Epidermal melanocyte (primary cell): ENCODE results near the gene PITRM1.
"Not testable (repeated sequence)": the region's sequence is repeated elsewhere in the genome, so short reads cannot be mapped to it uniquely, and the experiment has no call there.

Experiments
- DNase-seq: peaks from one replicate; pipeline ENCODE4 v3.0.0; 2011; ENCODE audit warnings: low spot score; ENCODE audit not compliant: insufficient read length

Gene PITRM1

GRCh38 chr10:3172446-3173170, at the start of gene PITRM1:
Gene PITRM1 (minus strand): TSS chr10:3172782. CDS start chr10:3172772, 10 bp downstream.
- DNase-seq, result peak; percentile 84

DNA sequence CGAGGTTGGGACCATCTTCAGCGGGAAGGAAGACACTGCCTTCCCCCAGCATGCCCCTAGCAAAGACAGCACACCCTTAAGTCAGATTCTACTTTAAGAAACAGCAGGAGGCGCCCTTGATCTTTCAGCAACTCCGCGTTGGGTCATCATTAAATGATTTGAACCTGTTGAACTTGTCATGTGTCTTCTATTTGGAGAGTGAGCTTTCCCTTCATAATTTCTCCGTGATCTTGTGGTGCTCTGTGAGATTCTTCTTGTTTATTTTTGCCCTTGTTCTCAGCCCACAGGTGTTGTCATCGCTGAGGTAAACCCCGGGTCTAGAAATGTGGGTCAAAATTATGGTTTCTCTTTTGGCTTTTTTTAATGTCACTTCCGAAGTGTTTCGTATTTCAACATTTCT, 49.5 kb upstream of the PITRM1 start:
- DNase-seq, result no peak

GRCh38 chr10:3221601-3222000, 49.0 kb upstream of the PITRM1 start:
- not testable (repeated sequence) for DNase-seq

GRCh38 chr10:3220853-3221252, 48.3 kb upstream of the PITRM1 start:
- DNase-seq, result no peak

DNA sequence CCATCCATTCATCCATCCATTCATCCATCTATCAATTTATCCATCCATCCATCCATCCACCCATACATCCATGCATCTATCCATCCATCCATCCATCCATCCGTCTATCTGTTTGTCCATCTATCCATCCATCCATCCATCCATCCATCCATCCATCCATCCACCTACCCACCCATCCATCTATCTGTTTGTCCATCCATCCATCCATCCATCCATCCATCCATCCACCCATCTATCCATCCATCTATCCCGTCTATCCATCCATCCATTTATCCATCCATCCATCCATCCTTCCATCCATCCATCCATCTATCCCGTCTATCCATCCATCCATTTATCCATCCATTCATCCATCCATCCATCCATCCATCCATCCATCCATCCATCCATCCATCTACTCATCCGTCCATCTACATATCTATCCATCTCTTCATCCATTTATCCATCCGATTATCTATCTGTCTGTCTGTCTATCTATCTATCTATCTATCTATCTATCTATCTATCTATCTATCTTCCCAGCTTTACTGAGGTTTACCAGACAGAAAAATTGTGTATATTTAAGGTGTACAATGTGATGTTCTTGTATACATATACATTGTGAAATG, 46.5 kb upstream of the PITRM1 start:
- DNase-seq, result not testable (repeated sequence)

GRCh38 chr10:3217853-3218252, 45.3 kb upstream of the PITRM1 start:
- DNase-seq, result no peak

DNA sequence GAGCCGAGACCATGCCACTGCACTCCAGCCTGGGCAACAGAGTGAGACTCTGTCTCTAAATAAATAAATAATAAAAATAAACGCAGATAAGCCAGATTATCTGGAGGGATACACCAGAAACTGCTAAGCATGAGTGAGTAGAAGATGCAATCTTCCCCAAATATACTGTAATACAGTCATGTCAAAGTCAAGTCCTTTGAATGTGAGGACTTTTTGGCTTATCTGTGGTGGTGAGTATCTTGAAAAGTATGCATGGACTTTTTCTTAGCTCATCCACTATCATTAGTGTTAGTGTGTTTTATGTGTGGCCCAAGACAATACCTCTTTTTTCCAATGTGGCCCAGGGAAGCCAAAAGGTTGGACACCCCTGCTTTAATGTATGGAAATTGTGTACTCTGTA, 44.7 kb upstream of the PITRM1 start:
- no peak for DNase-seq

DNA sequence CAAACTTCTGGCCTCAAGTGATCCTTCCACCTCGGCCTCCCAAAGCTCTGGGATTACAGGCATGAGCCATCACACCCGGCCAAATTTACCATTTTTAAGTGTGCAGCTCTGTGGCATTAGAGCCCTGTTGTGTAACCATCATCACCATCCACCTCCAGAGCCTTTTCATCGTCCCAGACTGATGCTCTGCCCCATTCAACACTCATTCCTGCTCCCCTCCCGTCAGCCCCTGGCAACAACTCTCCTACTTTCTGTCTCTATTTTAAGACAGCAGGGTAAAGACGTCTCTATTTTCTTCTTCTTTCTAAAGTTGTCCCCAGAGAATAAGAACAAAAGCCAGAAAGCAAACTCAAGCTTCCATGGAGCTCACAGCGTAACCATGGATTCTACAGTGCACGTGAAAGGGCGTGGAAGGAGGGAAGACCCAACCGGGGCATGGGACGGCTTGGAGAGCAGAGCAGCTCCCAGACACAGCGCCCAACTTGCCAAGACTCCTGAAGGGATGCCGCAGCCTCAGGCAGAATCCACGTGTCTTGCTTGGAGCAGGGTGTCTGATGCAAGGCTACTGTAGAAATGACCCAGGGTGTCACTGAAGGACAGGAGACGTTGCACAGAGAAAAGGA, 42.7 kb upstream of the PITRM1 start:
- no peak for DNase-seq

GRCh38 chr10:3213758-3214515, 41.4 kb upstream of the PITRM1 start:
- DNase-seq, result no peak

DNA sequence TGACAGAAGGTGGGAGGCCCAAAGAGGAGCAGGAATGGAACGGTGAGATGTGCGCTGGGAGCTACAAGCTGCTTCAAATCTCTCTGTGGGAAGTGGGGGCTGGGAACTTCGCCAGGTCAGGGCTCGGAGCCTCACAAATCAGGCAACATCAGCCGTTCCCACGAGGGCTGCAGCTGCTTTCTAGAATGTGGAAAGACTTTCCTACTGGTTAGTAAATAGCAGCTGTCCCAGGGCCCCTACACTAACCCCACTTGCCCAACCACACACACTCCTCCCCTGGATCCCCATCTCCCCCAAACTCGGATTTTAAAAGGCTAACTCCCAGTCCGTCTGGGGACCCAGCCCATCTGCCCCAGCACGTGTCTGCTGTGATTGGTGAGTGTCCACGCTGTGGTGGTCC, 40.6 kb upstream of the PITRM1 start:
- no peak for DNase-seq

GRCh38 chr10:3210251-3210877, 37.8 kb upstream of the PITRM1 start:
- DNase-seq, result no peak

DNA sequence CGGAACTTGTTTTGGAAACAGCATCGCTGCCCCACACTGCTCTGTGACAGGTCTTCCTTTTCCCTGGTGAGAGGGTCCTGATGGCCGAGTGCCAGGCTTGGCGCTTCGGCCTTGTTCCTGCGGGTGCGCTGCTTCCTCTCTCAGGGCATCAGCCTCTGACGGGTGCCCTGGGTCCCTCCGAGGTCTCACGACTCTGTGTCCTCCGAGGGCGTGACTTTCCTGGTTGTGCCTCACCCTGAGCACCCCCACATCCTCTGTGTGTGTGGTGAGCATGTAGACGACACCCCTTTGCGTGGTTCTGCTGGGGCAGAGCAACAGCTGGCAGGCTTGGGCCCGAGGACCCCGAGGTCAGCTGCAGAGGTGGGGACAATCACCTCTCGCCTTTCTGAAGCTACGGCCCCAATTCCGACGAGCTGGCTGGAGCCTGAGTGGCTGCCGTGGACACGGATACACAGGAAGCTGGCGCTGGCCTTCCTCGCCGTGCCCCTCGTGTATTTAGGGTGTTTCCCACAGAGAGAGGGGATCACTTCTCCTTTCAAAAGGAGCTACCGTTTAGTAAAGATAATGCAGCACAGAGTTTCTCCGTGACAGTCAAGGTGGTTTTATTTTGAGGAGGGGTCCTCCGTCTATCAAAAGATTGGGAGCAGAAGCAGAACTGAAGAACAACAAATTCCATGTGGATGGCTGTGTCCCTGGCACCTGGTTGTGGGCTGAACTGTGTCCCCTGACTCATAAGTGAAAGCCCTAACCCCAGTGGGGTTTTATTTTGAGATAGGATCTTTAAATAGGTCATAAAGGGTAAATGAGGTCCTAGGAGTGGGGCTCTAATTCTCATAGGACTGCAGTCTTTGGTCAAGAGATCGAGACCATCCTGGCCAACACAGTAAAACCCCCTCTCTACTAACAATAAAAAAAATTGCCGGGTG, 36.2 kb upstream of the PITRM1 start:
- DNase-seq, result no peak

- no peak for DNase-seq
Measured at GRCh38 chr10:3207351-3207750, 34.8 kb upstream of the PITRM1 start.

GRCh38 chr10:3206511-3207157, 34.1 kb upstream of the PITRM1 start:
- no peak for DNase-seq

- DNase-seq, result no peak
Measured at GRCh38 chr10:3203972-3204371, 31.4 kb upstream of the PITRM1 start.

- DNase-seq, result no peak
Measured at GRCh38 chr10:3203016-3203811, 30.6 kb upstream of the PITRM1 start.

- DNase-seq, result no peak
Measured at GRCh38 chr10:3201796-3202195, 29.2 kb upstream of the PITRM1 start.

GRCh38 chr10:3199488-3199887, 26.9 kb upstream of the PITRM1 start:
- no peak for DNase-seq

GRCh38 chr10:3198900-3199299, 26.3 kb upstream of the PITRM1 start:
- no peak for DNase-seq
